Tibial nerve (tissue), 3 donors: ENCODE measurements around the gene EYA2.

Experiments
- POLR2A ChIP-seq, 2 donors: fragments of 450-650 bp; IDR thresholded peaks; one replicate each; pipeline ENCODE4 v1.6.1; 2017; ENCODE audit warnings: antibody characterized with exemption in 2 of 2, mild to moderate bottlenecking in 2 of 2, moderate library complexity in 2 of 2
- TF ChIP-seq, protein P1 (sequence below), 5 experiments: fragments of 200-600 bp in 3 of 5; fragments of 450-650 bp in 2 of 5; sonication (generic) in 3 of 5; IDR thresholded peaks; one replicate each; pipeline ENCODE4 v1.5.1; 2016 to 2019; ENCODE audit warnings: antibody characterized with exemption in 5 of 5, mild to moderate bottlenecking in 3 of 5, moderate library complexity in 2 of 5

DNA sequence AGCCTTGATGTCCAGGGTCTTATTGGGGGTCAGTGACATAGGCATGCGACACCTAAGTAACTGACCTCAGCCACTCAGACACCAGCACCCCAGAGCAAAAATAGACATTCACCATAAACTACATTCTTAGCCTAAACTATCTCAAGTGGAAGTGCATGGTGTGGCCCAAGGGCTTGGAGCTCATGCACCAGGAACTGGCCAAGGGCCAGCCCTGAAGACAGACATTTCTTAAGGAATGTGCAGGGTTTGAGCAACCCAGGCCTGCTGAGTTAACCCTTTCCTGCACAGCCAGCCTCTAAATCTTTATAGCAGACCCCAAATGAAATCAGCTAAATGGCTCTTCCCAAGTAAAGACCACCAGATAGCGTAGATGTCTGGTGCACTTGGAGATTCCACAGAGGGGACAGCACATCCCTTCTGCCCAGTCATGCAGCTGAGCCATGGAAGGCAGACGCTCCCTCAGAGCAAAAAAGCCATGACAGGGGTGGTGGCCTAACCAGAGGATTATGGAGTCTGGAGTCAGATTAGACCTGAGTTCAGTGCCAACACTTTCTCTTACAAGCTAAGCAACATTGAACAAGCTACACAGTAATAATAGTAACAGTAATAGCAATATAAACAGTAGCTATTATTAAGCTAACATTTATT is 239.3 kb downstream of the EYA2 start:
- TF ChIP-seq, protein P1, sequence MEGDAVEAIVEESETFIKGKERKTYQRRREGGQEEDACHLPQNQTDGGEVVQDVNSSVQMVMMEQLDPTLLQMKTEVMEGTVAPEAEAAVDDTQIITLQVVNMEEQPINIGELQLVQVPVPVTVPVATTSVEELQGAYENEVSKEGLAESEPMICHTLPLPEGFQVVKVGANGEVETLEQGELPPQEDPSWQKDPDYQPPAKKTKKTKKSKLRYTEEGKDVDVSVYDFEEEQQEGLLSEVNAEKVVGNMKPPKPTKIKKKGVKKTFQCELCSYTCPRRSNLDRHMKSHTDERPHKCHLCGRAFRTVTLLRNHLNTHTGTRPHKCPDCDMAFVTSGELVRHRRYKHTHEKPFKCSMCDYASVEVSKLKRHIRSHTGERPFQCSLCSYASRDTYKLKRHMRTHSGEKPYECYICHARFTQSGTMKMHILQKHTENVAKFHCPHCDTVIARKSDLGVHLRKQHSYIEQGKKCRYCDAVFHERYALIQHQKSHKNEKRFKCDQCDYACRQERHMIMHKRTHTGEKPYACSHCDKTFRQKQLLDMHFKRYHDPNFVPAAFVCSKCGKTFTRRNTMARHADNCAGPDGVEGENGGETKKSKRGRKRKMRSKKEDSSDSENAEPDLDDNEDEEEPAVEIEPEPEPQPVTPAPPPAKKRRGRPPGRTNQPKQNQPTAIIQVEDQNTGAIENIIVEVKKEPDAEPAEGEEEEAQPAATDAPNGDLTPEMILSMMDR (IDR thresholded peaks at IDR 0.05), result no peak
- TF ChIP-seq POLR2A (IDR thresholded peaks at IDR 0.05), result no peak
